ENCODE data around the gene TMEM123.

GRCh38 chr11:102420547-102420946 is 32.0 kb downstream of the TMEM123 start:
- TF ChIP-seq CTCF (conservative IDR thresholded peaks at IDR 0.05 in 1 of 2, IDR thresholded peaks at IDR 0.05 in 1 of 2; ENCODE audit: extremely low read depth in 1 of 2, insufficient read depth in 1 of 2, low read depth in 1 of 2, low read length in 2 of 2) (no peak), EZH2 (IDR thresholded peaks at IDR 0.05; ENCODE audit: borderline replicate concordance, low read length) (no peak)

Measured in mammary epithelial cell (primary cell).